ENCODE data around the gene TOMM70. TPM values are rescaled to one million over a fixed set of nuclear protein-coding genes. Genes with fewer than 3 reads are reported as not detected.

Gene TOMM70
- total RNA-seq, 2 experiments from 2014 or later, result 41.2 to 54.5 TPM

DNA sequence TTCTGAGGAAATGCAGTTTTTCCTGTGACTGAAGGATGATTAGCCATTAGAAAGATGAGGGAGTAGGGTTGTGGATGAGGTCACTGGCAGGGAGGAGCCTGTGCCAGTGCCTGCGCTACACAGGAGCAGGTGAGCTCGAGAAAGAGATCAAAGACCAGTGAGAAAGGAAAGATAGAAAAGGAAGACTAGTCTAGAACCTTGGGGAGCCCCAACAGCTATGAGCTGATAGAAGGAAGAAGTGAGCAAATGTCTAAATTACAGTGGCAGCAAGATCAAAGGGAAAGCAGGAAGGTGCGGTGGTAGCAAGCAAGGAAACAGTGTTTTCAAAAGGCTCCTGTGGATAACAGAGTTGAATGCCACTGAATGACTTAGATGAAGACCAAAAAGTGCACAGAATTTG, 40.0 kb upstream of the TOMM70 start:
- Histone ChIP-seq H2AFZ (ENCODE audit: low read length) (no peak overlapping the region), H3K9me2 (ENCODE audit: insufficient read depth, low read length) (no peaks in the 10 kb centered on the region), H3K4me2 (ENCODE audit: low read length) (no peak overlapping the region), H4K20me1 (ENCODE audit: insufficient read depth, low read length) (no peaks in the 10 kb centered on the region), H3K4me1 (ENCODE audit: insufficient read depth, low read length, poor library complexity, severe bottlenecking) (no peaks in the 10 kb centered on the region), H3K36me3 (ENCODE audit: insufficient read depth, low read length) (no peaks in the 10 kb centered on the region; the same call in 1 of the 2 replicates), H3K27ac (ENCODE audit: low read depth, low read length, poor library complexity, severe bottlenecking) (no peak overlapping the region), H3K79me2 (ENCODE audit: insufficient read depth, low read depth, low read length) (no peaks in the 10 kb centered on the region), H3K4me3 (ENCODE audit: low read depth, low read length, poor library complexity, severe bottlenecking) (no peak overlapping the region), H3K9me3 (ENCODE audit: low read length) (peaks cover 12% of the 10 kb centered on the region; the same call in 1 of the 2 replicates)
- ChIA-PET CTCF (ENCODE audit: unreplicated experiment) (no interaction called here), POLR2A (interaction anchor here (0.6 to 1.0 kb wide), 2 partner anchors 39 to 604 kb away, joined by 3 read pairs; partner anchors contain the start of genes LNP1 and TOMM70)
- no TSS peak for BruUV-seq (replicated peaks)
- intact Hi-C loops (cut with micrococcal nuclease; ENCODE audit: unreplicated experiment), result no loop called here
- no peak for TF ChIP-seq EZH2phosphoT487 (IDR thresholded peaks at IDR 0.05; ENCODE audit: borderline replicate concordance, low read depth, low read length)
- TF ChIP-seq, protein P1, sequence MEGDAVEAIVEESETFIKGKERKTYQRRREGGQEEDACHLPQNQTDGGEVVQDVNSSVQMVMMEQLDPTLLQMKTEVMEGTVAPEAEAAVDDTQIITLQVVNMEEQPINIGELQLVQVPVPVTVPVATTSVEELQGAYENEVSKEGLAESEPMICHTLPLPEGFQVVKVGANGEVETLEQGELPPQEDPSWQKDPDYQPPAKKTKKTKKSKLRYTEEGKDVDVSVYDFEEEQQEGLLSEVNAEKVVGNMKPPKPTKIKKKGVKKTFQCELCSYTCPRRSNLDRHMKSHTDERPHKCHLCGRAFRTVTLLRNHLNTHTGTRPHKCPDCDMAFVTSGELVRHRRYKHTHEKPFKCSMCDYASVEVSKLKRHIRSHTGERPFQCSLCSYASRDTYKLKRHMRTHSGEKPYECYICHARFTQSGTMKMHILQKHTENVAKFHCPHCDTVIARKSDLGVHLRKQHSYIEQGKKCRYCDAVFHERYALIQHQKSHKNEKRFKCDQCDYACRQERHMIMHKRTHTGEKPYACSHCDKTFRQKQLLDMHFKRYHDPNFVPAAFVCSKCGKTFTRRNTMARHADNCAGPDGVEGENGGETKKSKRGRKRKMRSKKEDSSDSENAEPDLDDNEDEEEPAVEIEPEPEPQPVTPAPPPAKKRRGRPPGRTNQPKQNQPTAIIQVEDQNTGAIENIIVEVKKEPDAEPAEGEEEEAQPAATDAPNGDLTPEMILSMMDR (conservative IDR thresholded peaks at IDR 0.05; ENCODE audit: low read length), result no peak
- no peak for DNase-seq (ENCODE audit: low spot score)

DNA sequence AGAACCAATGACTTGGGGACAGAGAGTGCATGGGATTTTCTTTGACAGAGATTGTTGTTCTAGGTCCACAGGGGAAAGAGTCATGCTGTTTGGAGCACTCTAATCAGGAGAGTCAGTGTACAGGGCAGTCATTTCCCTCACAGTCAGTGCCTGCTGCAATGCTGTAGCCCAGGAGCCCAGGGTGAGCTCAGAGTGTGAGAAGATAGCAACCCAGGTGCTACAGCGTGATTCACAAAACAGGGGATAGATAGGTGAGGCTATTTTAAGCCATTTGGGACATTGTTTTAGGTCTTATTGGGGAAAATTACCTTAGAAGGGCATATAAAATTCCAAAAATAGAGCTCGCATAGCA, 37.7 kb upstream of the TOMM70 start:
- no peak for TF ChIP-seq EZH2phosphoT487 (IDR thresholded peaks at IDR 0.05; ENCODE audit: borderline replicate concordance, low read depth, low read length)
- TF ChIP-seq, protein P1 (conservative IDR thresholded peaks at IDR 0.05; ENCODE audit: low read length), result no peak
- no TSS peak for BruUV-seq (replicated peaks)
- Histone ChIP-seq H3K4me1 (ENCODE audit: insufficient read depth, low read length, poor library complexity, severe bottlenecking) (no peaks in the 10 kb centered on the region), H2AFZ (ENCODE audit: low read length) (no peak overlapping the region), H3K9me3 (ENCODE audit: low read length) (peaks cover 3% of the 10 kb centered on the region; the same call in 1 of the 2 replicates), H3K79me2 (ENCODE audit: insufficient read depth, low read depth, low read length) (no peaks in the 10 kb centered on the region), H3K36me3 (ENCODE audit: insufficient read depth, low read length) (no peaks in the 10 kb centered on the region), H3K9me2 (ENCODE audit: insufficient read depth, low read length) (no peaks in the 10 kb centered on the region), H3K4me3 (ENCODE audit: low read depth, low read length, poor library complexity, severe bottlenecking) (no peak overlapping the region), H3K27ac (ENCODE audit: low read depth, low read length, poor library complexity, severe bottlenecking) (no peak overlapping the region), H3K4me2 (ENCODE audit: low read length) (no peak overlapping the region), H4K20me1 (ENCODE audit: insufficient read depth, low read length) (no peaks in the 10 kb centered on the region)
- intact Hi-C loops (cut with micrococcal nuclease; ENCODE audit: unreplicated experiment), result no loop called here
- ChIA-PET CTCF (ENCODE audit: unreplicated experiment) (interaction anchor here (0.6 kb wide), 1 partner anchor 1034 kb away, joined by 3 read pairs; no protein-coding TSS in a partner anchor), POLR2A (interaction anchor here (0.7 to 2.1 kb wide), 6 partner anchors 10 to 19 kb away, joined by 3 to 8 read pairs (median 4); no protein-coding TSS in a partner anchor)
- no peak for DNase-seq (ENCODE audit: low spot score)

DNA sequence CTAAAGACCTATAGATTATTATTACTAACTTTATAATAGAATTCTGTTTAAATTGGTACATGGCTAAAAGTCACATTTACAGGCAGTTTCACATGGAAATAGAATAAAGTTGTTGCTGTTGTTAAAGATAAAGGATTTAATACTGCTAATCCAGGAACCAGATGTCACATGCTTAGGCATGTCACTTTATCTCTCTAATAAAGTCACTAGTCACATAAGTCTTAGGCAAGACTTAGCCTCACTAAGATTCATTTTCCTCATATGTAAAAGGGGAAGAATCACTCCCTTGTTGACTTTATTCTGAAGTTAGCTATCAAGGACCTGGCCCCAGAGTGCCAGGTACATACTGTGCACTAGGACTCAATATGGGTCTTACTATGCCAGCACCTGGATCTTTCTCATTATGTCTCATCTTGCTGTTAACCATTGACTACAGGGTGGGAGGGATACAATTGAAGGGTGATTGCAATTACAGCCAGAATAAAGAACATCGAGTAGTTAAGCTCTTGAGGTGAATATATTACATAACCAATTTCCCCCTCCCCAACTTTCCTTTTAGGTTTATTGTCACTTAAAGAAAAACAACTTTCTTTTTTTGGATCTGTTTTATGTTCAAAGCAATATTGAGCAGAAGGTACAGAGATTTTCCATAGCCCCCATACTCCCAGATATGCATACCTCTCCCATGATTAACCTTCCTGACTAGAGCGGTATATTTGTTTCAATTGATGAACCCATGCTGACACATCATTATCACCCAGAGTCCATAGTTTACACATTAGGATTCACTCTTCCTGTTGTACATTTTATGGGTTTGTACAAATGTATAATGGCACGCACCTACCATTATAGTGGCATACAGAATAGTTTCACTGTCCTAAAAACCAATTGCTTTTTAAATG, 37.1 kb upstream of the TOMM70 start:
- no peaks in the 10 kb centered on the region for H4K20me1 ChIP-seq (ENCODE audit: insufficient read depth, low read length)
- no TSS peak for BruUV-seq (replicated peaks)
- POLR2A ChIA-PET, result interaction anchor here (2.1 kb wide), 1 partner anchor 11 kb away, joined by 6 read pairs; no protein-coding TSS in a partner anchor
- no peaks in the 10 kb centered on the region for H3K9me2 ChIP-seq (ENCODE audit: insufficient read depth, low read length)
- TF ChIP-seq EZH2phosphoT487 (IDR thresholded peaks at IDR 0.05; ENCODE audit: borderline replicate concordance, low read depth, low read length), result no peak
- TF ChIP-seq, protein P1 (conservative IDR thresholded peaks at IDR 0.05; ENCODE audit: low read length), result no peak
- no peak overlapping the region for H3K4me3 ChIP-seq (ENCODE audit: low read depth, low read length, poor library complexity, severe bottlenecking)
- no peak overlapping the region for H3K27ac ChIP-seq (ENCODE audit: low read depth, low read length, poor library complexity, severe bottlenecking)
- H2AFZ ChIP-seq (ENCODE audit: low read length), result no peak overlapping the region
- H3K4me2 ChIP-seq (ENCODE audit: low read length), result no peak overlapping the region
- no peaks in the 10 kb centered on the region for H3K4me1 ChIP-seq (ENCODE audit: insufficient read depth, low read length, poor library complexity, severe bottlenecking)
- H3K9me3 ChIP-seq (ENCODE audit: low read length), result no peaks in the 10 kb centered on the region
- no peaks in the 10 kb centered on the region for H3K36me3 ChIP-seq (ENCODE audit: insufficient read depth, low read length)
- CTCF ChIA-PET (ENCODE audit: unreplicated experiment), result no interaction called here
- intact Hi-C loops (cut with micrococcal nuclease; ENCODE audit: unreplicated experiment), result no loop called here
- no peaks in the 10 kb centered on the region for H3K79me2 ChIP-seq (ENCODE audit: insufficient read depth, low read depth, low read length)
- no peak for DNase-seq (ENCODE audit: low spot score)

Data from OCI-LY7 (cell line).